GM12891 (cell line): ENCODE data around the gene MAN2C1. TPM values are rescaled to one million over a fixed set of nuclear protein-coding genes. Genes with fewer than 3 reads are reported as not detected.
"Not testable (repeated sequence)": the region's sequence is repeated elsewhere in the genome, so short reads cannot be mapped to it uniquely, and the experiment has no call there.

Experiments
- DNase-seq: peaks from one replicate; pipeline ENCODE4 v3.0.0; 2011; ENCODE audit warnings: low spot score; ENCODE audit not compliant: insufficient read length
- FAIRE-seq: peaks from 2 replicates; lab custom pipeline; 2011; peaks lifted over from hg19 to GRCh38; lab: Jason Lieb, UNC
- PAX5 ChIP-seq: IDR thresholded peaks from 2 replicates; pipeline ENCODE4 v1.6.1; 2011; ENCODE audit warnings: low read length, moderate library complexity, mild to moderate bottlenecking; ENCODE audit not compliant: insufficient read depth, severe bottlenecking
- POLR2A ChIP-seq: IDR thresholded peaks from 2 replicates; pipeline ENCODE4 v1.6.1; 2011; ENCODE audit warnings: low read depth, low read length, control low read depth
- POLR2AphosphoS5 ChIP-seq: IDR thresholded peaks from 2 replicates; pipeline ENCODE4 v1.6.1; 2011; ENCODE audit warnings: low read depth, low read length, control low read depth
- POU2F2 ChIP-seq: IDR thresholded peaks from 2 replicates; pipeline ENCODE4 v1.6.1; 2011; ENCODE audit warnings: low read depth, mild to moderate bottlenecking, control low read depth, low read length, moderate library complexity
- SPI1 ChIP-seq: IDR thresholded peaks from 2 replicates; pipeline ENCODE4 v1.6.1; 2011; ENCODE audit warnings: low read depth, low read length, control low read depth
- TAF1 ChIP-seq: IDR thresholded peaks from 2 replicates; pipeline ENCODE4 v1.6.1; 2011; ENCODE audit warnings: low read depth, low read length, control low read depth
- polyA plus RNA-seq: library from polyadenylated mRNA; unstranded; fragments of >200 nt; gene quantifications from one replicate; pipeline ENCODE4 v1.2.1, GENCODE V29; 2012; ENCODE audit warnings: low read depth, missing spikeins, inconsistent platforms; ENCODE audit not compliant: missing spikeins

The MAN2C1 gene
- 85.5 TPM for polyA plus RNA-seq

DNA sequence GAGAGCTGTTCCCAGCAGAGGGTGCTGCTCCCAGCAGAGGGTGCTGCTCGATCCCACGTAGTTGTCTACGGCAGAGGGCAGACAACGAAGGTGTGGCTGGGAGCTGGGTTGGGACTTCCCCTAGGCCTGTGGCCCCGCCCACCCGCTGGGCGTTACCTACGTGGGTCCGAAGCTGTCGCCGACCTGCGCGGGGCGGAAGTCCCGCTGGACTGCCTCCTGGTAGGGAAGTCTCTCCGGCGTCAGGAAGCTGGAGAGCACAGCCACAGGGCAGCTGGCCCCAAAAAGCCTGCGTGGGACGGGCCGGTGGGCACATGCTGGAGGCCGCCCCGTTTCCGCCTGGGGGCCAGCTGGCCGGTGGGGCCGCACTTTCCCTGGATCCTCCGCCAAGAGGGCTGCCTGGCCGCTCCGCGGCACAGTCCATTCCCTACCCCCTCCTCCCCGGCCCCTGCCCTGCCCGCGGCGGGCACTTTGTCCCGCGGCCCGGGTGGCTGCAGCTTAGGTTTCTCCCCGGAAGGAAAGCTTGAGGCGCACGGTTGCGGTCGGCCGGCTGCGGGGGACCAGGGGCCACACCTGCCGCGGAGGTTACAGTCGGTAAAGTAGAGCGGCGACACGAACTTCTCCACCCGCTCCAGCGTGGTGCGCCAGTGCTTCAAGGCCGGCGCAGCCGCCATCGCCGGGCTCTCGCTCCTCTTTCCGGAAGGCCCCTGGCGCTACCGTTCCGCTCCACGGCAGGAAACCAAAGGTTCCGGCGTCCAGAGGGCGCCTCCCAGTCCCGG lies at the start of gene MAN2C1:
MAN2C1 (minus strand) TSS at position 695 of the 776 bp plus-strand sequence; CDS start at position 671, 24 bp downstream.
- FAIRE-seq (peak; percentile 99), DNase-seq (peak; percentile 91)
- TF ChIP-seq POLR2AphosphoS5 (peak; percentile 97), POU2F2 (peak; percentile 82), SPI1 (peak; percentile 75), TAF1 (peak; percentile 98), POLR2A (peak; percentile 93), PAX5 (peak; percentile 66)

GRCh38 chr15:75416584-75416983 lies 48.2 kb upstream of the MAN2C1 start:
- TF ChIP-seq SPI1: no peak
- TF ChIP-seq POU2F2: no peak
- no peak for TF ChIP-seq TAF1
- no peak for TF ChIP-seq POLR2AphosphoS5
- no peak for TF ChIP-seq POLR2A

DNA sequence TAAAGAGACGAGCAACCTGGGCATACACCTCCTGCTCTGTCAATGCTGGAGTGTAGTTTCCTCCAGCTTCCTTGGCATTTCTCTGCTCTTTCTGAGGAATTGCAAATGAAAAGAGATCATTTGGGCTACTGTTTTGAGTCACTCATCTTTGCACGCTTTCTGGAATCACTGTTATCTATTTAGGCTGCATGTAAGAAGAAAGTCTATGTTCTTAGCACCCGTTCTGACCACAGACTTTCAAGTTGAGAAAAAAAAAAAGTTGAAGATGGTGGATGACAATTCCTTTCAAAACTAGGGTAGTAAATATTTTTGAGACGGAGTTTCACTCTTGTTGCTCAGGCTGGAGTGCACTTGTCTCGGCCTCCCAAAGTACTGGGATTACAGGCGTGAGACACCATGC lies 41.8 kb upstream of the MAN2C1 start:
- FAIRE-seq: no peak
- DNase-seq: no peak
- no peak for TF ChIP-seq POLR2AphosphoS5
- TF ChIP-seq TAF1: no peak
- TF ChIP-seq POLR2A: no peak
- TF ChIP-seq PAX5: no peak
- no peak for TF ChIP-seq POU2F2
- no peak for TF ChIP-seq SPI1

More at GRCh38 chr15:75416584-75416983, 48.2 kb upstream of the MAN2C1 start:
- DNase-seq (no peak), FAIRE-seq (no peak)

DNA sequence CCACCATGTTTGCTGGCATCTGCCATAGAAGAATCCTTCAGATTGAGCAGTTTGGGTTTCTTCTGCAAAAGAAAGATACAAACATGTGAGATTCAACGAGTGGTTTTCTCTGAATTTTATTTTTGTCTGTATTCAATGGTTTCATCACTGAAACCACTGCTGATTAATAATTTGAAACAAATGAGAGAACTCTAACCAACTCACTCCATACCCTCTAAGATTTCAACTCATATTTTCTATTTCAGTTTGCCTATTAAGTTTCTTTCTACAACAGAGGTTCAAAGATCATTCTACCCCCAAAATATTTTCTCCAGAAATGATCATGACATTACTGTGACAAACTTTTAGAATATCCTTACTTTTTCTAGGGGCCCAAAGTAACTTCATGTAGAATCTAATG lies 38.7 kb upstream of the MAN2C1 start:
- TF ChIP-seq PAX5 (no peak), POU2F2 (no peak), POLR2A (no peak), TAF1 (no peak), POLR2AphosphoS5 (no peak), SPI1 (no peak)
- no peak for DNase-seq
- FAIRE-seq: no peak

- DNase-seq: no peak
- TF ChIP-seq TAF1 (no peak), POLR2AphosphoS5 (no peak), PAX5 (no peak), POLR2A (no peak), SPI1 (no peak), POU2F2 (no peak)
- no peak for FAIRE-seq
Measured at GRCh38 chr15:75403892-75404291, 35.5 kb upstream of the MAN2C1 start.

- TF ChIP-seq TAF1: no peak
- TF ChIP-seq POLR2AphosphoS5: no peak
- no peak for TF ChIP-seq POLR2A
- TF ChIP-seq PAX5: no peak
- no peak for TF ChIP-seq SPI1
- TF ChIP-seq POU2F2: no peak
- FAIRE-seq (no peak), DNase-seq (no peak)
Measured at GRCh38 chr15:75397494-75397893, 29.1 kb upstream of the MAN2C1 start.

GRCh38 chr15:75389791-75390382 lies 21.5 kb upstream of the MAN2C1 start:
- TF ChIP-seq TAF1: no peak
- no peak for TF ChIP-seq POU2F2
- TF ChIP-seq SPI1: no peak
- no peak for TF ChIP-seq POLR2AphosphoS5
- TF ChIP-seq PAX5: no peak
- TF ChIP-seq POLR2A: no peak
- no peak for DNase-seq
- no peak for FAIRE-seq

DNA sequence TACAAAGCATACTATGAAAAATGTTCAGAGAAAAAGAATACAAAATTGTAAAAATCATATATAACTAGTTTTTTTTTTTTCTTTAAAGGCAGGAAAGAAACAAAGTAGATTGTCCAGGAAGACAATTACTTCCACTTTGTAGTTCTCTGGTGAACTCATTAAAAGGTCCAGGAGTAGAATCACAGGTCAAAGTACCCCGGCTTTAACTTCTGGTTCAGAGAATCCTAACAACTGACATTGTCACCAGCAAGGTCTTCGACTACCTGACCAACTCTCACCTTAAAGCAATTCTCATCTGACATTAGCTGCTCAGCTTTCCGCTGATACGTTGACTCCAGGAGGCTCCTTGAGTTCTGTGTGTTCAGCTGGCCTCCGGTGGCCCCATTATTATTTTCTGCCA lies 15.6 kb upstream of the MAN2C1 start:
- not testable (repeated sequence) for DNase-seq

GRCh38 chr15:75380773-75381172 lies 12.4 kb upstream of the MAN2C1 start:
- DNase-seq: no peak
- no peak for TF ChIP-seq POLR2AphosphoS5
- peak; percentile 65 for TF ChIP-seq SPI1
- FAIRE-seq: no peak

More for the DNA sequence above, 15.6 kb upstream of the MAN2C1 start:
- FAIRE-seq: not testable (repeated sequence)
